PC-3 (cell line): ENCODE data around the gene DDX54. TPM values are rescaled to one million over a fixed set of nuclear protein-coding genes. Genes with fewer than 3 reads are reported as not detected.

Experiments
- ATAC-seq: fragments of 200-7000 bp; cut with Tn5 transposase; 2 replicates; pipeline ENCODE4 v1.9.1; 2020; ENCODE audit warnings: mild to moderate bottlenecking, moderate library complexity
- BruUV-seq: library from RNA; stranded (reverse); fragments of 400-500 nt; replicated peaks from 2 replicates; lab custom pipeline; 2021; lab: Mats Ljungman, UMichigan
- CTCF ChIA-PET: fragments of 300-600 bp; sonication (Branson Sonifier 250); formaldehyde crosslinking; loops from one replicate; lab custom pipeline; 2022; ENCODE audit warnings: antibody characterized with exemption; lab: Charles Lee
- POLR2A ChIA-PET: fragments of 300-600 bp; sonication (Branson Sonifier 250); formaldehyde crosslinking; loops from one replicate; lab custom pipeline; 2022; ENCODE audit warnings: antibody characterized with exemption; ENCODE audit not compliant: unreplicated experiment; lab: Charles Lee
- DNase-seq: peaks from one replicate; pipeline ENCODE4 v3.0.0-alpha.2; 2015
- H2AFZ ChIP-seq: fragments of 300-600 bp; sonication (generic); 2 replicates; pipeline ENCODE4 v1.6.0; 2016; ENCODE audit warnings: antibody characterized with exemption, low read length
- H3F3A ChIP-seq: fragments of 300-600 bp; sonication (generic); one replicate; pipeline ENCODE4 v1.6.0; 2017; ENCODE audit warnings: antibody characterized with exemption, low read length, control low read depth, mild to moderate bottlenecking; ENCODE audit not compliant: unreplicated experiment
- H3K27ac ChIP-seq: fragments of 300-600 bp; sonication (generic); 2 replicates; pipeline ENCODE4 v1.5.1; 2016; ENCODE audit warnings: mild to moderate bottlenecking, low read length
- H3K27me3 ChIP-seq: fragments of 300-600 bp; sonication (generic); 2 replicates; pipeline ENCODE4 v1.6.1; 2016; ENCODE audit warnings: low read length, mixed read lengths
- H3K36me3 ChIP-seq: fragments of 300-600 bp; sonication (generic); 2 replicates; pipeline ENCODE4 v1.6.1; 2016; ENCODE audit warnings: low read depth, mixed run types, low read length, mixed read lengths
- H3K4me1 ChIP-seq: fragments of 300-600 bp; sonication (generic); 2 replicates; pipeline ENCODE4 v1.5.1; 2016; ENCODE audit warnings: low read length; ENCODE audit not compliant: insufficient read depth
- H3K4me2 ChIP-seq: fragments of 300-600 bp; sonication (generic); 2 replicates; pipeline ENCODE4 v1.6.0; 2016; ENCODE audit warnings: low read length
- H3K4me3 ChIP-seq: fragments of 300-600 bp; sonication (generic); 2 replicates; pipeline ENCODE4 v1.5.1; 2016; ENCODE audit warnings: mild to moderate bottlenecking, low read length, mixed read lengths
- H3K79me2 ChIP-seq: fragments of 300-600 bp; sonication (generic); 2 replicates; pipeline ENCODE4 v1.6.1; 2017; ENCODE audit warnings: low read length, mixed read lengths
- H3K9ac ChIP-seq: fragments of 300-600 bp; sonication (generic); 2 replicates; pipeline ENCODE4 v1.6.0; 2016; ENCODE audit warnings: mild to moderate bottlenecking, low read length
- H3K9me2 ChIP-seq: fragments of 300-600 bp; sonication (generic); replicated peaks from 2 replicates; pipeline ENCODE4 v1.6.1; 2016; ENCODE audit warnings: mixed run types, low read length, mixed read lengths
- H3K9me3 ChIP-seq: fragments of 300-600 bp; sonication (generic); 2 replicates; pipeline ENCODE4 v1.6.1; 2016; ENCODE audit warnings: low read length, mixed read lengths
- H4K20me1 ChIP-seq: fragments of 300-600 bp; sonication (generic); 2 replicates; pipeline ENCODE4 v1.6.1; 2016; ENCODE audit warnings: low read length, mixed read lengths
- EZH2 ChIP-seq: fragments of 300-600 bp; sonication (generic); IDR thresholded peaks from one replicate; pipeline ENCODE4 v1.6.1; 2017; ENCODE audit warnings: antibody characterized with exemption, mild to moderate bottlenecking, low read length; ENCODE audit not compliant: unreplicated experiment
- EZH2phosphoT487 ChIP-seq: fragments of 300-600 bp; sonication (generic); IDR thresholded peaks from 2 replicates; pipeline ENCODE4 v1.6.1; 2018; ENCODE audit warnings: mild to moderate bottlenecking, antibody characterized with exemption, low read length, borderline replicate concordance
- intact Hi-C: fragments of 100-400 bp; cut with micrococcal nuclease; formaldehyde crosslinking; loops from 2 replicates; pipeline ENCODE4 v1.9.0; 2023
- total RNA-seq: library from RNA; depleted of rRNA; stranded (reverse); fragments of >200 nt; gene quantifications from 2 replicates; pipeline ENCODE4 v1.2.3, GENCODE V29; 2014
- TF ChIP-seq, protein P1 (sequence below): fragments of 300-600 bp; sonication (generic); conservative IDR thresholded peaks from 2 replicates; pipeline ENCODE4 v1.5.1; 2017; ENCODE audit warnings: antibody characterized with exemption, low read depth, mild to moderate bottlenecking, low read length

DDX54 gene
- total RNA-seq, 1 experiment from 2014 or later: 158 TPM

- Histone ChIP-seq H3K9ac (no peak overlapping the region), H3K4me1 (no peaks in the 10 kb centered on the region), H2AFZ (no peak overlapping the region), H3K27me3 (no peaks in the 10 kb centered on the region), H3K27ac (no peak overlapping the region), H3F3A (no peaks in the 10 kb centered on the region), H3K79me2 (no peaks in the 10 kb centered on the region), H3K9me3 (no peaks in the 10 kb centered on the region), H3K4me2 (no peak overlapping the region), H3K4me3 (no peak overlapping the region), H3K36me3 (no peaks in the 10 kb centered on the region), H4K20me1 (no peaks in the 10 kb centered on the region), H3K9me2 (no peaks in the 10 kb centered on the region)
- CTCF ChIA-PET: no interaction called here
- POLR2A ChIA-PET: no interaction called here
- DNase-seq: no peak
- no peak for TF ChIP-seq EZH2phosphoT487
- TF ChIP-seq, protein P1, sequence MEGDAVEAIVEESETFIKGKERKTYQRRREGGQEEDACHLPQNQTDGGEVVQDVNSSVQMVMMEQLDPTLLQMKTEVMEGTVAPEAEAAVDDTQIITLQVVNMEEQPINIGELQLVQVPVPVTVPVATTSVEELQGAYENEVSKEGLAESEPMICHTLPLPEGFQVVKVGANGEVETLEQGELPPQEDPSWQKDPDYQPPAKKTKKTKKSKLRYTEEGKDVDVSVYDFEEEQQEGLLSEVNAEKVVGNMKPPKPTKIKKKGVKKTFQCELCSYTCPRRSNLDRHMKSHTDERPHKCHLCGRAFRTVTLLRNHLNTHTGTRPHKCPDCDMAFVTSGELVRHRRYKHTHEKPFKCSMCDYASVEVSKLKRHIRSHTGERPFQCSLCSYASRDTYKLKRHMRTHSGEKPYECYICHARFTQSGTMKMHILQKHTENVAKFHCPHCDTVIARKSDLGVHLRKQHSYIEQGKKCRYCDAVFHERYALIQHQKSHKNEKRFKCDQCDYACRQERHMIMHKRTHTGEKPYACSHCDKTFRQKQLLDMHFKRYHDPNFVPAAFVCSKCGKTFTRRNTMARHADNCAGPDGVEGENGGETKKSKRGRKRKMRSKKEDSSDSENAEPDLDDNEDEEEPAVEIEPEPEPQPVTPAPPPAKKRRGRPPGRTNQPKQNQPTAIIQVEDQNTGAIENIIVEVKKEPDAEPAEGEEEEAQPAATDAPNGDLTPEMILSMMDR: no peak
- no peak for TF ChIP-seq EZH2
- intact Hi-C loops: no loop called here
- BruUV-seq: no TSS peak
- no peak for ATAC-seq
Observed at GRCh38 chr12:113145720-113146551, 39.3 kb downstream of the DDX54 start.

- no TSS peak for BruUV-seq
- no peaks in the 10 kb centered on the region for H3K9me3 ChIP-seq
- H3K36me3 ChIP-seq: no peaks in the 10 kb centered on the region
- intact Hi-C loops: no loop called here
- no peak overlapping the region for H3K9ac ChIP-seq
- H3K27ac ChIP-seq: no peak overlapping the region
- no peak overlapping the region for H3K4me2 ChIP-seq
- H3K4me3 ChIP-seq: no peak overlapping the region
- POLR2A ChIA-PET: no interaction called here
- TF ChIP-seq EZH2phosphoT487 (no peak), EZH2 (no peak)
- TF ChIP-seq, protein P1: no peak
- ATAC-seq (no peak), DNase-seq (no peak)
- H4K20me1 ChIP-seq: no peaks in the 10 kb centered on the region
- H3K79me2 ChIP-seq: no peaks in the 10 kb centered on the region
- no peaks in the 10 kb centered on the region for H3K4me1 ChIP-seq
- CTCF ChIA-PET: no interaction called here
- no peaks in the 10 kb centered on the region for H3F3A ChIP-seq
- no peaks in the 10 kb centered on the region for H3K27me3 ChIP-seq
- H3K9me2 ChIP-seq: no peaks in the 10 kb centered on the region
- H2AFZ ChIP-seq: no peak overlapping the region
Observed at GRCh38 chr12:113144806-113145205, 40.5 kb downstream of the DDX54 start.

- Histone ChIP-seq H3K4me3 (no peak overlapping the region), H3K9me2 (no peaks in the 10 kb centered on the region), H3F3A (no peaks in the 10 kb centered on the region), H3K79me2 (no peaks in the 10 kb centered on the region), H4K20me1 (no peaks in the 10 kb centered on the region), H3K27me3 (no peaks in the 10 kb centered on the region), H3K9me3 (no peaks in the 10 kb centered on the region), H3K36me3 (no peaks in the 10 kb centered on the region), H2AFZ (no peak overlapping the region), H3K4me1 (no peaks in the 10 kb centered on the region), H3K4me2 (no peak overlapping the region), H3K9ac (no peak overlapping the region), H3K27ac (no peak overlapping the region)
- CTCF ChIA-PET: no interaction called here
- intact Hi-C loops: no loop called here
- ATAC-seq: no peak
- BruUV-seq: no TSS peak
- TF ChIP-seq, protein P1: no peak
- TF ChIP-seq EZH2 (no peak), EZH2phosphoT487 (no peak)
- no peak for DNase-seq
- POLR2A ChIA-PET: no interaction called here
Observed at GRCh38 chr12:113143959-113144358, 41.3 kb downstream of the DDX54 start.
